Measurements from ENCODE around the gene FST.

FST gene

GRCh38 chr5:53481887-53482716 is 1.7 kb downstream of the FST start (continued):
- TF ChIP-seq GLI4 (tag by site-specific recombination; IDR thresholded peaks at IDR 0.05) (no peak), ZNF610 (tag by site-specific recombination; IDR thresholded peaks at IDR 0.05; ENCODE audit: borderline replicate concordance) (no peak), ZNF792 (tag by site-specific recombination; IDR thresholded peaks at IDR 0.05) (no peak), ZNF23 (tag by site-specific recombination; IDR thresholded peaks at IDR 0.05; ENCODE audit: borderline replicate concordance) (no peak), ZNF37A (tag by site-specific recombination; IDR thresholded peaks at IDR 0.05) (no peak), ZBTB20 (tag by site-specific recombination; IDR thresholded peaks at IDR 0.05) (peak; percentile 86), ZSCAN5A (tag by site-specific recombination; IDR thresholded peaks at IDR 0.05) (no peak), ZNF670 (tag by site-specific recombination; IDR thresholded peaks at IDR 0.05; ENCODE audit: low read depth) (no peak), ZBTB44 (tag by site-specific recombination; IDR thresholded peaks at IDR 0.05) (no peak), ZNF221 (tag by site-specific recombination; IDR thresholded peaks at IDR 0.05; ENCODE audit: borderline replicate concordance) (no peak), KLF16 (tag by site-specific recombination; IDR thresholded peaks at IDR 0.05) (no peak), OVOL3 (tag by site-specific recombination; IDR thresholded peaks at IDR 0.05) (no peak), ZNF776 (tag by site-specific recombination; IDR thresholded peaks at IDR 0.05; ENCODE audit: borderline replicate concordance) (no peak), ZSCAN30 (tag by site-specific recombination; IDR thresholded peaks at IDR 0.05) (0 out of 2 replicates have a peak, but pooled peaks have one; percentile 48), SP7 (tag by site-specific recombination; IDR thresholded peaks at IDR 0.05) (no peak), ZNF10 (tag by site-specific recombination; IDR thresholded peaks at IDR 0.05) (no peak), ZSCAN4 (tag by site-specific recombination; IDR thresholded peaks at IDR 0.05) (0 out of 2 replicates have a peak, but pooled peaks have one; percentile 17), KLF17 (tag by site-specific recombination; IDR thresholded peaks at IDR 0.05) (no peak), ZNF585B (tag by site-specific recombination; IDR thresholded peaks at IDR 0.05) (no peak), ZFP37 (tag by site-specific recombination; IDR thresholded peaks at IDR 0.05) (no peak), ZNF157 (tag by site-specific recombination; IDR thresholded peaks at IDR 0.05) (no peak; the same call in 1 of the 2 replicates), ZFP3 (tag by site-specific recombination; IDR thresholded peaks at IDR 0.05; ENCODE audit: low read depth) (no peak), BCL11B (tag by site-specific recombination; IDR thresholded peaks at IDR 0.05; ENCODE audit: low read depth) (no peak), TCF7L2 (IDR thresholded peaks at IDR 0.05; ENCODE audit: borderline replicate concordance, low read depth, low read length) (no peak), ZNF335 (tag by site-specific recombination; conservative IDR thresholded peaks at IDR 0.05) (peak; percentile 66), ZNF239 (tag by site-specific recombination; IDR thresholded peaks at IDR 0.05) (no peak), ZNF677 (tag by site-specific recombination; IDR thresholded peaks at IDR 0.05) (no peak), ZSCAN16 (tag by site-specific recombination; IDR thresholded peaks at IDR 0.05) (no peak), SCRT1 (tag by site-specific recombination; IDR thresholded peaks at IDR 0.05; ENCODE audit: borderline replicate concordance) (no peak), ZNF654 (tag by site-specific recombination; IDR thresholded peaks at IDR 0.05; ENCODE audit: low read depth) (no peak), ZNF24 (tag by site-specific recombination; IDR thresholded peaks at IDR 0.05) (no peak), ZNF341 (tag by site-specific recombination; IDR thresholded peaks at IDR 0.05; ENCODE audit: low read depth) (no peak), ZNF791 (tag by site-specific recombination; IDR thresholded peaks at IDR 0.05) (no peak), ZNF140 (tag by site-specific recombination; IDR thresholded peaks at IDR 0.05) (no peak), OSR2 (tag by site-specific recombination; IDR thresholded peaks at IDR 0.05) (no peak), ZNF114 (tag by site-specific recombination; IDR thresholded peaks at IDR 0.05) (no peak), ZNF600 (tag by site-specific recombination; IDR thresholded peaks at IDR 0.05) (peak; percentile 69)
